Pancreas (tissue), 10 donors: ENCODE measurements around the gene CIPC. TPM values are rescaled to one million over a fixed set of nuclear protein-coding genes. Genes with fewer than 3 reads are reported as not detected.

Experiments used
- ATAC-seq, 4 donors: fragments of 200-7000 bp; cut with Tn5 transposase; one replicate each; pipeline versions ENCODE4 v1.8.0 to v1.9.1; 2020; ENCODE audit warnings: mild to moderate bottlenecking in 4 of 4, moderate library complexity in 4 of 4
- DNase-seq, 6 donors: peaks; one replicate each; pipeline ENCODE4 v3.0.0-alpha.2; 2020
- FAIRE-seq: peaks from 2 replicates; lab custom pipeline; 2012; peaks lifted over from hg19 to GRCh38; lab: Jason Lieb, UNC
- H3K27ac ChIP-seq, 4 donors: fragments of 200-600 bp; sonication (generic); 1 replicate in 3 of 4; 2 replicates in 1 of 4; pipeline versions ENCODE4 v1.5.0 to v1.8.0; 2020
- H3K27me3 ChIP-seq, 4 donors: fragments of 200-600 bp; one replicate each; pipeline ENCODE4 v1.8.0; 2021
- H3K36me3 ChIP-seq, 3 donors: fragments of 200-600 bp; sonication (generic) in 1 of 3; one replicate each; pipeline versions ENCODE4 v1.5.0 to v1.8.0; 2020 to 2021
- H3K4me1 ChIP-seq, 3 donors: fragments of 200-600 bp; one replicate each; pipeline ENCODE4 v1.8.0; 2021
- H3K4me3 ChIP-seq, 4 donors: fragments of 200-600 bp; sonication (generic) in 2 of 4; one replicate each; pipeline versions ENCODE4 v1.5.0 to v1.8.0; 2020 to 2021
- H3K9me3 ChIP-seq, 4 donors: fragments of 200-600 bp; one replicate each; pipeline ENCODE4 v1.8.0; 2021
- WGBS, 2 donors: extraction: QIAGEN DNeasy Blood & Tissue Kit; methylation state at CpG; one replicate each; pipeline ENCODE4 v1.1.7; 2013; 5-methylcytosine and 5-hydroxymethylcytosine counted together
- intact Hi-C, 3 donors: fragments of 100-400 bp; cut with DNase I; formaldehyde crosslinking; loops; one replicate each; pipeline versions ENCODE4 v1.11.1 to v1.14.2; 2022
- polyA plus RNA-seq, 2 donors: library from polyadenylated mRNA; stranded (reverse); fragments of 200-250 nt; gene quantifications; one replicate each; pipeline ENCODE4 v1.2.3, GENCODE V29; 2013
- total RNA-seq, 6 donors: library from RNA; stranded (reverse); fragmentation: NEBNext Ultra II Directional in 4 of 6; extraction: Animal tissue kit (Norgen Biotek cat#: 25700) in 4 of 6; gene quantifications; one replicate each; pipeline versions ENCODE4 v1.2.1 to v1.2.4, GENCODE V29; 2021 to 2023
- TF ChIP-seq, protein P1 (sequence below), 4 donors: fragments of 200-600 bp; sonication (generic) in 3 of 4; IDR thresholded peaks; one replicate each; pipeline versions ENCODE4 v1.5.0 to v1.8.0; 2021; ENCODE audit warnings: antibody characterized with exemption in 4 of 4
- donor health status: healthy with polysubstance abuse.
- donor health status: DM: no; HTN: no; CAD: no; lungs with moderate emphysema.
- donor health status: DM: no; HTN: no; CAD: no.
- donor health status: control.
- donor health status: control.
- donor health status: Bipolar disorder and iron deficiency.
- donor health status: DM: yes; HTN: yes; CAD: no.
- donor health status: DM: no; HTN: no; CAD: no.
- donor health status: DM: no; HTN: no; CAD: no.
- donor health status: DM: yes; HTN: yes; CAD: no.

The CIPC gene
- total and polyA plus RNA-seq, 8 donors = 2.7 to 12.6 (median 7.6) TPM

DNA sequence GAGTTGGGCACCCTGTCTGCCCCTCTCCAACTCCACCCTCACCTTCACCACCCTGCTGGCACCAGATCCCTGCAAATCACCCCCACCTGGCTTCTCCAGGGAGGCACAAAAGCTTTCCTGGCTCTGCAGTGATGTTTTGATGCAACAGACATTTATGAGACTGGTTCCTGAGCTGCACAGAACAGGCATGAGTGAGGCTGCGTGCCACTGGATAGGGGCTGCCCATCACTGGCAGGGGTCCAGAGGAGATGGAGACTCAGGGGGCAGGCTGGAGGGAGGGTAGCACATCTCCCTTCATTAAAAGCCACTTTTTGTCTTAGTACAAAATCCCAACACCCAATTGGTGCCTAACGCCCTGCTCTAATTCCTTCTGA is 60.8 kb downstream of the CIPC start:
- H3K36me3 ChIP-seq = no peaks in the 10 kb centered on the region
- DNase-seq (no peak), ATAC-seq (no peak), FAIRE-seq (no peak)
- H3K27ac ChIP-seq = no peak overlapping the region
- intact Hi-C loops = loop anchor here in 1 of 3 donors (10.0 kb wide), 1 partner anchor 156 kb away; no protein-coding TSS in a partner anchor
- TF ChIP-seq, protein P1, sequence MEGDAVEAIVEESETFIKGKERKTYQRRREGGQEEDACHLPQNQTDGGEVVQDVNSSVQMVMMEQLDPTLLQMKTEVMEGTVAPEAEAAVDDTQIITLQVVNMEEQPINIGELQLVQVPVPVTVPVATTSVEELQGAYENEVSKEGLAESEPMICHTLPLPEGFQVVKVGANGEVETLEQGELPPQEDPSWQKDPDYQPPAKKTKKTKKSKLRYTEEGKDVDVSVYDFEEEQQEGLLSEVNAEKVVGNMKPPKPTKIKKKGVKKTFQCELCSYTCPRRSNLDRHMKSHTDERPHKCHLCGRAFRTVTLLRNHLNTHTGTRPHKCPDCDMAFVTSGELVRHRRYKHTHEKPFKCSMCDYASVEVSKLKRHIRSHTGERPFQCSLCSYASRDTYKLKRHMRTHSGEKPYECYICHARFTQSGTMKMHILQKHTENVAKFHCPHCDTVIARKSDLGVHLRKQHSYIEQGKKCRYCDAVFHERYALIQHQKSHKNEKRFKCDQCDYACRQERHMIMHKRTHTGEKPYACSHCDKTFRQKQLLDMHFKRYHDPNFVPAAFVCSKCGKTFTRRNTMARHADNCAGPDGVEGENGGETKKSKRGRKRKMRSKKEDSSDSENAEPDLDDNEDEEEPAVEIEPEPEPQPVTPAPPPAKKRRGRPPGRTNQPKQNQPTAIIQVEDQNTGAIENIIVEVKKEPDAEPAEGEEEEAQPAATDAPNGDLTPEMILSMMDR (IDR thresholded peaks at IDR 0.05) = no peak
- no peak overlapping the region for H3K4me3 ChIP-seq
- H3K4me1 ChIP-seq = no peaks in the 10 kb centered on the region
- no peaks in the 10 kb centered on the region for H3K9me3 ChIP-seq
- no peaks in the 10 kb centered on the region for H3K27me3 ChIP-seq
- WGBS, 2 donors = 50 to 61% methylated on average over 2 of the region's 2 CpGs

DNA sequence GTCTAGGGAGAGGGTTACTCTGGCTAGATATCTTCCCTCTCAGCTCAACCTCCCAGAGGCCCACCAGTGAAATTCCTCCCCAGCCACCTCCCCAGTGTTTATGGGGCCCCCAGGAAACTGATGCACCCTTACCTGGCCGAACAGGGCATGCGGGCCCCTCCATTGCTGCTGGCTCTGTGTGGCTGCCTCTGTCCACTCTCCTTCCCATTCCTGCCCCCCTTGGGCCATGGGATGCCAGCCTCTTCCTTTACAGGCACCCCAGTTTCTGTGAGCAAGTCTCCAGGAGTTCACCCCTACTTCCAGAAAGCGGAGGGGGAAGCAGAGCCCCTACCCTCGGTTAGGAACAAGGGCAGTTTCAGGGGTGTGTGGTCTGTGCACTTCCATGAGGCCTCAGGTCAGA is 63.0 kb downstream of the CIPC start:
- H3K36me3 ChIP-seq = no peaks in the 10 kb centered on the region
- FAIRE-seq (no peak), DNase-seq (no peak), ATAC-seq (no peak)
- TF ChIP-seq, protein P1 (IDR thresholded peaks at IDR 0.05) = no peak
- H3K9me3 ChIP-seq = no peaks in the 10 kb centered on the region
- 44 to 55% methylated on average over 4 of the region's 4 CpGs for WGBS, 2 donors
- no peak overlapping the region for H3K4me3 ChIP-seq
- no peaks in the 10 kb centered on the region for H3K4me1 ChIP-seq
- H3K27ac ChIP-seq = no peak overlapping the region
- no peaks in the 10 kb centered on the region for H3K27me3 ChIP-seq
- intact Hi-C loops = no loop called here

Other genes with a start within 250 kb of the CIPC start
- gene IRF2BPL, start 69.5 kb upstream of the CIPC start, total RNA-seq = 10 to 100 TPM; 15.4 to 32.2 (median 25.5) TPM
- gene IRF2BPL, start 69.5 kb upstream of the CIPC start, polyA plus RNA-seq = 10 to 100 TPM in 1 of 2 donors, 1 to 10 TPM in 1; 6.2 to 13.7 TPM
- gene ZDHHC22, start 43.5 kb downstream of the CIPC start, total RNA-seq = under 1 TPM in 1 of 6 donors, not detected in 5; 0.04 TPM
- gene ZDHHC22, start 43.5 kb downstream of the CIPC start, polyA plus RNA-seq = under 1 TPM; 0.04 to 0.19 TPM
- 1 to 10 TPM; 2.8 to 6.8 (median 3.3) TPM for gene TMEM63C, start 83.5 kb downstream of the CIPC start, total RNA-seq
- gene TMEM63C, start 83.5 kb downstream of the CIPC start, polyA plus RNA-seq = 10 to 100 TPM in 1 of 2 donors, 1 to 10 TPM in 1; 5.4 to 10.6 TPM
- 1 to 10 TPM in 1 of 6 donors, under 1 TPM in 3, not detected in 2; 0.13 to 3.4 (median 0.31) TPM for gene NGB, start 172.9 kb downstream of the CIPC start, total RNA-seq
- gene NGB, start 172.9 kb downstream of the CIPC start, polyA plus RNA-seq = under 1 TPM in 1 of 2 donors, not detected in 1; 0.38 TPM
- 10 to 100 TPM; 11.9 to 26.2 (median 14.7) TPM for gene POMT2, start 222.6 kb downstream of the CIPC start, total RNA-seq
- 10 to 100 TPM; 27.5 to 29.5 TPM for gene POMT2, start 222.6 kb downstream of the CIPC start, polyA plus RNA-seq
- gene GSTZ1, start 222.8 kb downstream of the CIPC start, total RNA-seq = 10 to 100 TPM in 2 of 6 donors, 1 to 10 TPM in 4; 6.3 to 13.2 (median 8.5) TPM
- 10 to 100 TPM; 16.8 to 18.4 TPM for gene GSTZ1, start 222.8 kb downstream of the CIPC start, polyA plus RNA-seq